SK-N-MC (cell line): ENCODE measurements around the gene PXDC1.
"Not testable (repeated sequence)": the region's sequence is repeated elsewhere in the genome, so short reads cannot be mapped to it uniquely, and the experiment has no call there.

ENCODE experiments used
- DNase-seq: peaks from one replicate; pipeline ENCODE4 v3.0.0-alpha.2; 2011; ENCODE audit warnings: low read depth, low spot score
- H3K27ac ChIP-seq: fragments of 200-600 bp; sonication (generic); 2 replicates; pipeline ENCODE4 v1.5.1; 2016; ENCODE audit warnings: mixed run types
- H3K36me3 ChIP-seq: fragments of 200-600 bp; sonication (generic); 2 replicates; pipeline ENCODE4 v1.6.1; 2017; ENCODE audit warnings: antibody characterized with exemption, low read length, mixed read lengths; ENCODE audit not compliant: insufficient read depth
- H3K4me3 ChIP-seq: fragments of 200-600 bp; sonication (generic); 2 replicates; pipeline ENCODE4 v1.5.1; 2016
- H3K9ac ChIP-seq: fragments of 200-600 bp; sonication (generic); 2 replicates; pipeline ENCODE4 v1.8.0; 2017; ENCODE audit warnings: mixed run types, mixed read lengths; ENCODE audit not compliant: insufficient read length
- H3K9me3 ChIP-seq: fragments of 200-600 bp; sonication (generic); 2 replicates; pipeline ENCODE4 v1.6.1; 2017; ENCODE audit warnings: low read depth, mild to moderate bottlenecking, antibody characterized with exemption, low read length, moderate library complexity, mixed read lengths
- EZH2 ChIP-seq: fragments of 200-600 bp; sonication (generic); IDR thresholded peaks from one replicate; pipeline ENCODE4 v1.6.1; 2017; ENCODE audit warnings: antibody characterized with exemption
- FOXP2 ChIP-seq: optimal IDR thresholded peaks from 2 replicates; pipeline ENCODE3; 2011; ENCODE audit warnings: mild to moderate bottlenecking, moderate library complexity; ENCODE audit not compliant: insufficient read depth; ENCODE audit errors: extremely low read length, control extremely low read depth
- POLR2AphosphoS5 ChIP-seq: IDR thresholded peaks from 2 replicates; pipeline ENCODE4 v1.6.1; 2012; ENCODE audit warnings: mild to moderate bottlenecking, low read depth, low read length, borderline replicate concordance

The PXDC1 gene

DNA sequence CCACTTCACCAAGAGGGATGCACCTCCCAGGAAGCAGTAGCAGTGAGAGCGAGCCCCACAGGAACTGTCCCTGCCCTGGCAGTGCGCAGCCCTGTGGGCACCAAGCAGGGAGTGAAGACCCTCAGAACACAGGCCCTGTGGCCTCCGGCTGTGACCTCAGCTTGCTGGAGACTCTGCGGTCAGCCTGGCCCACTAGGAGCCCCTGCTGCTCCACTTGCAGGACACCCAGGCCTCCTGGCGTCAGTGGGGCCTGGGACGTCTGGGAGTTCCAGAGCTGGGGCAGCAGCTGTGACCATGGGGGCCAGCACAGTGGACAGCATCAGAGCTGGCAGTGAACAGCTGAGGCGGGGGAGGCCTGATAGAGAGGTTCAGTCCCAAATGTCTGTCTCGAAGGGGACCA, 28.3 kb downstream of the PXDC1 start:
- H3K4me3 ChIP-seq: no peak overlapping the region

GRCh38 chr6:3722785-3723184, 28.7 kb downstream of the PXDC1 start:
- Histone ChIP-seq H3K9ac (no peak overlapping the region), H3K9me3 (no peaks in the 10 kb centered on the region), H3K27ac (no peak overlapping the region), H3K4me3 (no peak overlapping the region), H3K36me3 (no peaks in the 10 kb centered on the region)
- TF ChIP-seq POLR2AphosphoS5: no peak
- DNase-seq: no peak

More for the DNA sequence above, 28.3 kb downstream of the PXDC1 start:
- no peaks in the 10 kb centered on the region for H3K36me3 ChIP-seq
- no peaks in the 10 kb centered on the region for H3K9me3 ChIP-seq
- no peak overlapping the region for H3K9ac ChIP-seq
- H3K27ac ChIP-seq: no peak overlapping the region
- no peak for DNase-seq
- TF ChIP-seq POLR2AphosphoS5 (no peak), EZH2 (no peak), FOXP2 (no peak)

DNA sequence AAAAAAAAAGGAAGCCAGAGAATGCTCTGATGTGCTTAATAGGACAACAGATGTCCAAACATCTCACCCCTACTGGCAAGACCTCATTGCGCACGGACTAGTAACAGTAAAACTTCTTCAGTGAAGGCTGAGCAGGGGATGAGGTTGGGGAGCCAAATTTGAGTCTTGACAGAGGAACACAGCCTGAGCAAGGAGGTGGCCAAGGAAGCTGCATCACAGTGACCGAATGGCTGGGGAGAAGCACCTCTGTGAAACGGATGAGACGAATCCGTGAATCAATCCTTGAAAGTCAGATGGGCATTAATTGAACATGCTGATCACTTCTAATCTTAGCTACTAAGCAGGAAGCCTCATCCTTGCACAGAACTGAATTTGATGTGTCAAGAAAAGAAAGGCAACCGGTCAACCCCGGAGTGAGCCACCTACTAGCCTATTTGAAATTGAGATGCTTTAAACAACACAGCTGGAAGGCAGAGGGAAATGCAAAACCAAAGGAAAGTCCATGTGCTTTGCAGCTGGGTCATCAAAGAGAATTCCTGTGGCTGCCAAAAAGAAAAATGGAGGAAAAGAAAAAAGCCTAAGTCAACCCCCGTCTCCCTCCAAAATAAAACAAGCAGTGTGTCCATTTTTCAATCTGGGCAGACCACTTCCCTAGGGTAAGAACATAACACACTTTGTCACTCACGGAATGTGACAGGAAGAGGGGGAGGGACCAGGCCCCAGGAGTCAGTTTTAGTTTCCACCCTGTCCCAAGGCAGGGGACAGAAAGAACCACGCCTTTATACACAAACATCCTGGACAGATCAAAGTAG, 29.5 kb downstream of the PXDC1 start:
- TF ChIP-seq POLR2AphosphoS5 (no peak), EZH2 (no peak), FOXP2 (no peak)
- no peaks in the 10 kb centered on the region for H3K36me3 ChIP-seq
- H3K9me3 ChIP-seq: no peaks in the 10 kb centered on the region
- no peak overlapping the region for H3K4me3 ChIP-seq
- H3K27ac ChIP-seq: no peak overlapping the region
- H3K9ac ChIP-seq: no peak overlapping the region
- no peak for DNase-seq

DNA sequence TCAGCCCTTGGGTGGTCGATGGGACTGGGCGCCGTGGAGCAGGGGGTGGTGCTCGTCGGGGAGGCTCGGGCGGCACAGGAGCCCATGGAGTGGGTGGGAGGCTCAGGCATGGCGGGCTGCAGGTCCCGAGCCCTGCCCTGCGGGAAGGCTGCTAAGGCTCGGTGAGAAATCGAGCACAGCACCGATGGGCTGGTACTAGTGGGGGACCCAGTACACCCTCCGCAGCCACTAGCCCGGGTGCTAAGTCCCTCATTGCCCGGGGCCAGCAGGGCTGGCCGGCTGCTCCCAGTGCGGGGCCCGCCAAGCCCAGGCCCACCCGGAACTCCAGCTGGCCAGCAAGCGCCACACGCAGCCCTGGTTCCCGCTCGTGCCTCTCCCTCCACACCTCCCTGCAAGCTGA, 30.7 kb downstream of the PXDC1 start:
- H3K9ac ChIP-seq: not testable (repeated sequence)

GRCh38 chr6:3719462-3720308, 31.8 kb downstream of the PXDC1 start:
- Histone ChIP-seq H3K4me3 (no peak overlapping the region), H3K27ac (no peak overlapping the region), H3K9ac (no peak overlapping the region), H3K9me3 (no peaks in the 10 kb centered on the region), H3K36me3 (no peaks in the 10 kb centered on the region)
- TF ChIP-seq FOXP2 (no peak), EZH2 (no peak), POLR2AphosphoS5 (no peak)
- DNase-seq: no peak

More for the DNA sequence above, 30.7 kb downstream of the PXDC1 start:
- H3K27ac ChIP-seq, DNase-seq, H3K36me3 ChIP-seq, H3K9me3 ChIP-seq, H3K4me3 ChIP-seq: not testable (repeated sequence)

GRCh38 chr6:3718407-3718806, 33.1 kb downstream of the PXDC1 start:
- DNase-seq: no peak
- Histone ChIP-seq H3K36me3 (no peaks in the 10 kb centered on the region), H3K9me3 (no peaks in the 10 kb centered on the region), H3K9ac (no peak overlapping the region), H3K27ac (no peak overlapping the region), H3K4me3 (no peak overlapping the region)
- TF ChIP-seq FOXP2 (no peak), EZH2 (no peak), POLR2AphosphoS5 (no peak)

DNA sequence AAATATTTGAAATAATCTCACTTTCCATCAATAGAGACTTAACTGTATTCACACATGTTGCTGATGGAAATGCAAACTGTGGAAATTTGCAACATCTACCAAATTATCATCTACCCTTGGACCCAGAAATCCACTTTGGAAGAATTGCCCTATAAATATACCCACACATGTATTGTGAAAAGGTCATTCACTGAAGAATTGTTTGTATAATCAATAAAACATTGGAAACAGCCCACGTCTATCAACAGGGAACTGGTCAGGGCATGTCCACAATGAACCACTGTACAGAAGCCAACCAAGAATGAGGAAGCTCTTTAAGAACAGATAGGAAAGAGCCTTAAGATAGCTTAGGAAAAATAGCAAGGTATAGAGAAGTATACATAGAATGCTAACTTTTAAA, 36.2 kb downstream of the PXDC1 start:
- H3K4me3 ChIP-seq: no peak overlapping the region
- DNase-seq: no peak

DNA sequence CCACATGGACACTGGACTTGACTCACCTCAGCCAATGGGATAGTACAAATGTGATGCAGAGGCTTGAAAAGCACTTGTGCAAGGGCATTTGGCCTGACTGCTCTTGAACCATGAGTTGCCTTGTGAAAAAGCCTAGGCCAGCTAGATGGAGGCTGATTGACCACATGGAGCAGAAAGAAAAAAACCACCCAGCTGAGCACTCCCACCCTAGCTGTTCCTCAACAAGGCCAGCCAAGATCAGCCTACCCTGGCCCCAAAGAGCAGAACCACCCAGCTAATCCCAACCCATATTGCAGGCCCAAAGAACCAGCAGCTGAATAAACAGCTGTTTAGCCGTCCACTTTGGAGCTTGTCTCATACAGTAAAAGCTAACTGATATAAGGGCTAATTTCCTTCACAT, 36.7 kb downstream of the PXDC1 start:
- TF ChIP-seq FOXP2: no peak
- no peak for TF ChIP-seq POLR2AphosphoS5
- TF ChIP-seq EZH2: no peak
- DNase-seq: no peak
- Histone ChIP-seq H3K4me3 (no peak overlapping the region), H3K9me3 (no peaks in the 10 kb centered on the region), H3K36me3 (no peaks in the 10 kb centered on the region), H3K9ac (no peak overlapping the region), H3K27ac (no peak overlapping the region)

More for the DNA sequence above, 36.2 kb downstream of the PXDC1 start:
- TF ChIP-seq FOXP2 (no peak), EZH2 (no peak), POLR2AphosphoS5 (no peak)
- H3K9ac ChIP-seq: no peak overlapping the region
- no peak overlapping the region for H3K27ac ChIP-seq
- no peaks in the 10 kb centered on the region for H3K9me3 ChIP-seq
- no peaks in the 10 kb centered on the region for H3K36me3 ChIP-seq

GRCh38 chr6:3714111-3714510, 37.4 kb downstream of the PXDC1 start:
- DNase-seq: no peak
- H3K36me3 ChIP-seq: no peaks in the 10 kb centered on the region
- H3K27ac ChIP-seq: no peak overlapping the region
- no peaks in the 10 kb centered on the region for H3K9me3 ChIP-seq
- no peak overlapping the region for H3K4me3 ChIP-seq
- no peak overlapping the region for H3K9ac ChIP-seq
- no peak for TF ChIP-seq EZH2
- TF ChIP-seq POLR2AphosphoS5: no peak
- no peak for TF ChIP-seq FOXP2
